SK-N-SH treated with all-trans-retinoic acid at 6 μM for 48 hours (cell line): ENCODE results near the gene NXPH4.

Experiments used
- ATAC-seq: fragments of 200-7000 bp; cut with Tn5 transposase; 3 replicates; pipeline ENCODE4 v1.9.1; 2020; ENCODE audit warnings: mild to moderate bottlenecking, moderate library complexity
- ARNTL ChIP-seq: fragments of 450-650 bp; formaldehyde crosslinking; IDR thresholded peaks from 2 replicates; pipeline ENCODE4 v1.5.0; 2020; ENCODE audit warnings: low read depth, mild to moderate bottlenecking, moderate library complexity, borderline replicate concordance
- BACH2 ChIP-seq: fragments of 250-450 bp; sonication (Bioruptor Pico); IDR thresholded peaks from 2 replicates; pipeline ENCODE4 v1.9.0; 2021; ENCODE audit warnings: mild to moderate bottlenecking, borderline replicate concordance
- CSDC2 ChIP-seq: fragments of 250-450 bp; sonication (Bioruptor Pico); IDR thresholded peaks from 2 replicates; pipeline ENCODE4 v1.5.0; 2020; ENCODE audit warnings: mild to moderate bottlenecking, moderate library complexity
- CSRNP3 ChIP-seq: fragments of 250-450 bp; sonication (Bioruptor Pico); IDR thresholded peaks from 2 replicates; pipeline ENCODE4 v1.5.1; 2021; ENCODE audit warnings: mild to moderate bottlenecking, moderate library complexity
- ESRRG ChIP-seq: fragments of 250-450 bp; sonication (Bioruptor Pico); IDR thresholded peaks from 2 replicates; pipeline ENCODE4 v1.6.1; 2021; ENCODE audit warnings: mild to moderate bottlenecking
- ISL1 ChIP-seq: fragments of 250-450 bp; sonication (Bioruptor Pico); IDR thresholded peaks from 2 replicates; pipeline ENCODE4 v2.1.2; 2022; ENCODE audit warnings: mild to moderate bottlenecking, moderate library complexity
- PATZ1 ChIP-seq: fragments of 250-450 bp; sonication (Bioruptor Pico); IDR thresholded peaks from 2 replicates; pipeline ENCODE4 v1.8.0; 2020; ENCODE audit warnings: mild to moderate bottlenecking, moderate library complexity, borderline replicate concordance
- PPARA ChIP-seq: fragments of 250-450 bp; sonication (Bioruptor Pico); IDR thresholded peaks from 2 replicates; pipeline ENCODE4 v1.5.0; 2020; ENCODE audit warnings: mild to moderate bottlenecking, borderline replicate concordance
- RARB ChIP-seq: fragments of 250-450 bp; sonication (Bioruptor Pico); IDR thresholded peaks from 2 replicates; pipeline ENCODE4 v1.8.0; 2021; ENCODE audit warnings: mild to moderate bottlenecking, moderate library complexity
- SNAI2 ChIP-seq: fragments of 250-450 bp; sonication (Bioruptor Pico); IDR thresholded peaks from 2 replicates; pipeline ENCODE4 v1.5.0; 2020; ENCODE audit warnings: mild to moderate bottlenecking, moderate library complexity
- TCF4 ChIP-seq: fragments of 250-450 bp; sonication (Bioruptor Pico); IDR thresholded peaks from 2 replicates; pipeline ENCODE4 v1.8.0; 2021; ENCODE audit warnings: mild to moderate bottlenecking, moderate library complexity, borderline replicate concordance
- TOX ChIP-seq: fragments of 250-450 bp; sonication (Bioruptor Pico); IDR thresholded peaks from 2 replicates; pipeline ENCODE4 v1.8.0; 2021; ENCODE audit warnings: mild to moderate bottlenecking, moderate library complexity, borderline replicate concordance
- ZC3H10 ChIP-seq: fragments of 250-450 bp; sonication (Bioruptor Pico); IDR thresholded peaks from 2 replicates; pipeline ENCODE4 v1.5.1; 2021; ENCODE audit warnings: mild to moderate bottlenecking, moderate library complexity
- ZFP30 ChIP-seq: fragments of 450-650 bp; formaldehyde crosslinking; IDR thresholded peaks from 2 replicates; pipeline ENCODE4 v1.5.0; 2022; ENCODE audit warnings: mild to moderate bottlenecking, moderate library complexity
- ZNF565 ChIP-seq: fragments of 450-650 bp; formaldehyde crosslinking; conservative IDR thresholded peaks from 2 replicates; pipeline ENCODE4 v1.5.0; 2020; ENCODE audit warnings: low read depth, mild to moderate bottlenecking, moderate library complexity
- ZNF70 ChIP-seq: fragments of 450-650 bp; formaldehyde crosslinking; IDR thresholded peaks from 2 replicates; pipeline ENCODE4 v1.5.0; 2020; ENCODE audit warnings: mild to moderate bottlenecking, moderate library complexity
- ZNF8 ChIP-seq: fragments of 450-650 bp; formaldehyde crosslinking; IDR thresholded peaks from 2 replicates; pipeline ENCODE4 v1.5.0; 2020; ENCODE audit warnings: mild to moderate bottlenecking, moderate library complexity
- TF ChIP-seq, protein P1 (sequence below): fragments of 250-450 bp; sonication (Bioruptor Pico); IDR thresholded peaks from 2 replicates; pipeline ENCODE4 v1.5.1; 2020; ENCODE audit warnings: low read depth, mild to moderate bottlenecking, moderate library complexity
- TF ChIP-seq, protein P2 (sequence below): fragments of 250-450 bp; sonication (Bioruptor Pico); IDR thresholded peaks from 2 replicates; pipeline ENCODE4 v1.8.0; 2021; ENCODE audit warnings: low read depth, mild to moderate bottlenecking, moderate library complexity, borderline replicate concordance

Gene NXPH4

GRCh38 chr12:57223191-57224165, 6.9 kb downstream of the NXPH4 start:
- TF ChIP-seq CSDC2 (CRISPR knock-in tag) (no peak), TOX (CRISPR knock-in tag) (no peak), ZNF70 (no peak), ZNF8 (CRISPR knock-in tag) (no peak), ZC3H10 (CRISPR knock-in tag) (no peak), ARNTL (no peak), CSRNP3 (CRISPR knock-in tag) (no peak), ISL1 (no peak)
- TF ChIP-seq, protein P1, sequence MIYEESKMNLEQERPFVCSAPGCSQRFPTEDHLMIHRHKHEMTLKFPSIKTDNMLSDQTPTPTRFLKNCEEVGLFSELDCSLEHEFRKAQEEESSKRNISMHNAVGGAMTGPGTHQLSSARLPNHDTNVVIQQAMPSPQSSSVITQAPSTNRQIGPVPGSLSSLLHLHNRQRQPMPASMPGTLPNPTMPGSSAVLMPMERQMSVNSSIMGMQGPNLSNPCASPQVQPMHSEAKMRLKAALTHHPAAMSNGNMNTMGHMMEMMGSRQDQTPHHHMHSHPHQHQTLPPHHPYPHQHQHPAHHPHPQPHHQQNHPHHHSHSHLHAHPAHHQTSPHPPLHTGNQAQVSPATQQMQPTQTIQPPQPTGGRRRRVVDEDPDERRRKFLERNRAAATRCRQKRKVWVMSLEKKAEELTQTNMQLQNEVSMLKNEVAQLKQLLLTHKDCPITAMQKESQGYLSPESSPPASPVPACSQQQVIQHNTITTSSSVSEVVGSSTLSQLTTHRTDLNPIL: no peak
- ATAC-seq: no peak

- no peak for TF ChIP-seq ISL1
- no peak for TF ChIP-seq PATZ1 (CRISPR knock-in tag)
- no peak for TF ChIP-seq ZFP30 (CRISPR knock-in tag)
- no peak for TF ChIP-seq ZNF8 (CRISPR knock-in tag)
- TF ChIP-seq, protein P1: no peak
- TF ChIP-seq SNAI2 (CRISPR knock-in tag): no peak
- TF ChIP-seq, all 23 proteins: peak for 0
- no peak for ATAC-seq
Observed at GRCh38 chr12:57224278-57224972, 7.8 kb downstream of the NXPH4 start.

DNA sequence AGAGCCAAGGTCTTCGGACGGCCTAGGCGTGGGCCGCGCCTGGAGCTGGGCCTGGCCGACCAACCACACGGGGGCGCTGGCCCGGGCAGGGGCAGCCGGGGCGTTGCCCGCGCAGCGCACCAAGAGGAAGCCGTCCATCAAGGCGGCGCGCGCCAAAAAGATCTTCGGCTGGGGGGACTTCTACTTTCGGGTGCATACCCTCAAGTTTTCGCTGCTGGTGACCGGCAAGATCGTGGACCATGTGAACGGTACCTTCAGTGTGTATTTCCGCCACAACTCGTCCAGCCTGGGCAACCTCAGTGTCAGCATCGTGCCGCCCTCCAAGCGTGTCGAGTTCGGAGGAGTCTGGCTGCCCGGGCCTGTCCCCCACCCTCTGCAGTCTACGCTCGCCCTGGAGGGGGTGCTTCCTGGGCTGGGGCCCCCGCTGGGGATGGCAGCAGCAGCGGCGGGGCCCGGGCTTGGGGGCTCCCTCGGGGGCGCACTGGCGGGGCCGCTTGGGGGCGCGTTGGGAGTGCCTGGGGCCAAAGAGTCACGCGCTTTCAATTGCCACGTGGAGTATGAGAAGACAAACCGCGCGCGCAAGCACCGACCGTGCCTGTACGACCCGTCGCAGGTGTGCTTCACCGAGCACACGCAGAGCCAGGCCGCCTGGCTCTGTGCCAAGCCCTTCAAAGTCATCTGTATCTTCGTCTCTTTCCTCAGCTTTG, 8.5 kb downstream of the NXPH4 start:
- no peak for ATAC-seq
- no peak for TF ChIP-seq ESRRG (CRISPR knock-in tag)
- TF ChIP-seq ZNF70: no peak
- TF ChIP-seq RARB (CRISPR knock-in tag): no peak
- no peak for TF ChIP-seq PATZ1 (CRISPR knock-in tag)
- TF ChIP-seq, protein P1: no peak
- no peak for TF ChIP-seq ZNF565
- no peak for TF ChIP-seq TCF4 (CRISPR knock-in tag)
- TF ChIP-seq BACH2 (CRISPR knock-in tag): no peak
- TF ChIP-seq ISL1: no peak
- TF ChIP-seq, protein P2, sequence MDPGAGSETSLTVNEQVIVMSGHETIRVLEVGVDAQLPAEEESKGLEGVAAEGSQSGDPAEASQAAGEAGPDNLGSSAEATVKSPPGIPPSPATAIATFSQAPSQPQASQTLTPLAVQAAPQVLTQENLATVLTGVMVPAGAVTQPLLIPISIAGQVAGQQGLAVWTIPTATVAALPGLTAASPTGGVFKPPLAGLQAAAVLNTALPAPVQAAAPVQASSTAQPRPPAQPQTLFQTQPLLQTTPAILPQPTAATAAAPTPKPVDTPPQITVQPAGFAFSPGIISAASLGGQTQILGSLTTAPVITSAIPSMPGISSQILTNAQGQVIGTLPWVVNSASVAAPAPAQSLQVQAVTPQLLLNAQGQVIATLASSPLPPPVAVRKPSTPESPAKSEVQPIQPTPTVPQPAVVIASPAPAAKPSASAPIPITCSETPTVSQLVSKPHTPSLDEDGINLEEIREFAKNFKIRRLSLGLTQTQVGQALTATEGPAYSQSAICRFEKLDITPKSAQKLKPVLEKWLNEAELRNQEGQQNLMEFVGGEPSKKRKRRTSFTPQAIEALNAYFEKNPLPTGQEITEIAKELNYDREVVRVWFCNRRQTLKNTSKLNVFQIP (CRISPR knock-in tag): no peak
- TF ChIP-seq PPARA (CRISPR knock-in tag): no peak
- no peak for TF ChIP-seq TOX (CRISPR knock-in tag)
